Parathyroid adenoma (tissue), 2 donors: ENCODE results near the gene TNFRSF21.
A peak's percentile ranks its signal among the peaks of the same experiment; 100 is the strongest.

Experiments used
- H2AFZ ChIP-seq: fragments of 300-600 bp; sonication (generic); one replicate; pipeline ENCODE4 v1.7.0; 2017; ENCODE audit warnings: antibody characterized with exemption, mild to moderate bottlenecking
- H3K27ac ChIP-seq: fragments of 300-600 bp; sonication (generic); one replicate; pipeline ENCODE4 v1.7.0; 2017
- H3K27me3 ChIP-seq: fragments of 300-600 bp; sonication (generic); one replicate; pipeline ENCODE4 v1.7.0; 2017; ENCODE audit warnings: low read length; ENCODE audit not compliant: control insufficient read depth, insufficient read depth
- H3K36me3 ChIP-seq: fragments of 300-600 bp; sonication (generic); one replicate; pipeline ENCODE4 v1.7.0; 2017; ENCODE audit warnings: low read length; ENCODE audit not compliant: control insufficient read depth, insufficient read depth
- H3K4me1 ChIP-seq: fragments of 300-600 bp; sonication (generic); one replicate; pipeline ENCODE4 v1.7.0; 2017; ENCODE audit warnings: control low read depth
- H3K4me2 ChIP-seq: fragments of 300-600 bp; sonication (generic); one replicate; pipeline ENCODE4 v1.7.0; 2017; ENCODE audit warnings: low read length
- H3K4me3 ChIP-seq: fragments of 300-600 bp; sonication (generic); one replicate; pipeline ENCODE4 v1.7.0; 2017; ENCODE audit warnings: low read depth, low read length
- H3K79me2 ChIP-seq: fragments of 300-600 bp; sonication (generic); one replicate; pipeline ENCODE4 v1.7.0; 2017; ENCODE audit warnings: control low read depth
- H3K9ac ChIP-seq: fragments of 300-600 bp; sonication (generic); one replicate; pipeline ENCODE4 v1.7.0; 2017; ENCODE audit warnings: mild to moderate bottlenecking
- H3K9me3 ChIP-seq: fragments of 300-600 bp; sonication (generic); one replicate; pipeline ENCODE4 v1.7.0; 2017; ENCODE audit warnings: low read length; ENCODE audit not compliant: control insufficient read depth
- TF ChIP-seq, protein P1 (sequence below): fragments of 300-600 bp; sonication (generic); IDR thresholded peaks from one replicate; pipeline ENCODE4 v1.7.0; 2017; ENCODE audit warnings: antibody characterized with exemption, mild to moderate bottlenecking
- donor health status: primary hyperparathyroidism.

Gene TNFRSF21

DNA sequence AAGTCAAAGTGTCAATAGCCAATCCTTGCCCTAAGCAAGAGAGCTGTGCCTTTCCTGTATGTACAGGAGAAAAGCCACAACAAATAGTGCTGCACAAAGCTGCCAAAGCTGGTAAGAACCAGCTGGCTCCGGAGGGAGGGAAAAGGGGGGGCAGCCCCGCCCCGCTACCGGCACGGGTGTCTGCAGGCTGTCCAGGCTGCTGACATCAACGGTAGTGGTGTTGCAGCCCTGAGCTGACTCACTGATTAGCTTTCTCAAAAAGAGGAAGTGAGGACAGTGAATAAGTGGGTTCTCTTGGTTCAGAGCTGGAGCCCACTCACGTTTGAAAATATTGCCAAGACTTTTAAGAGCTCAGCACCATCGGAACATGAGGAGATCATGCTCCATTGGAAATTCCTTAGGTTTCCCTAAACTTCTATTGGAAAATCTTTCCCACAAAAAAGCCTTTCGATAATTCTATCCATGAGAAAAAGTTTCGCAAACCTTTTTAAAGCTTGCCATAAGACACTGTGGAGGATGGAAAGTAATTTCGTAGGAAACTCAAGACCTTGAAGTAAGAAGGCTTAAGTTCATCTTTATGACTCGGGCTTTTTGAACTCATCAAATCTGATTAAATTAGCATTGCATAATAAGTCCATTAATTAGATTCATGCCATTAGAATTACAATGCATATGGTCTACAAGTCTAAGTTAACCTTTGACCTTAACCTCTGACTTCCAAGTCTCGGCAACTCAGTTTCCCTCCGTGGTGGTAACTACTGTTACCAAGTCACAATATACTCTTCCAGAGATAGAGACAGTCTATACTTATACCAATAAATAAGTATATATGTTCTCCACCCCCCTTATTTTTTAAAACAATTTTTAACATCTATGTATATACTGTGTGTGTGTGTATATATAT, 67.0 kb downstream of the TNFRSF21 start:
- Histone ChIP-seq H3K9me3 (no peaks in the 10 kb centered on the region), H3K4me1 (peaks cover 19% of the 10 kb centered on the region), H3K36me3 (peaks cover 3% of the 10 kb centered on the region), H3K9ac (no peak overlapping the region), H3K27me3 (no peaks in the 10 kb centered on the region), H3K79me2 (no peaks in the 10 kb centered on the region), H3K4me2 (peak overlapping the region; percentile 43), H3K27ac (peak overlapping the region; percentile 0), H2AFZ (peak overlapping the region; percentile 36), H3K4me3 (no peak overlapping the region)
- TF ChIP-seq, protein P1, sequence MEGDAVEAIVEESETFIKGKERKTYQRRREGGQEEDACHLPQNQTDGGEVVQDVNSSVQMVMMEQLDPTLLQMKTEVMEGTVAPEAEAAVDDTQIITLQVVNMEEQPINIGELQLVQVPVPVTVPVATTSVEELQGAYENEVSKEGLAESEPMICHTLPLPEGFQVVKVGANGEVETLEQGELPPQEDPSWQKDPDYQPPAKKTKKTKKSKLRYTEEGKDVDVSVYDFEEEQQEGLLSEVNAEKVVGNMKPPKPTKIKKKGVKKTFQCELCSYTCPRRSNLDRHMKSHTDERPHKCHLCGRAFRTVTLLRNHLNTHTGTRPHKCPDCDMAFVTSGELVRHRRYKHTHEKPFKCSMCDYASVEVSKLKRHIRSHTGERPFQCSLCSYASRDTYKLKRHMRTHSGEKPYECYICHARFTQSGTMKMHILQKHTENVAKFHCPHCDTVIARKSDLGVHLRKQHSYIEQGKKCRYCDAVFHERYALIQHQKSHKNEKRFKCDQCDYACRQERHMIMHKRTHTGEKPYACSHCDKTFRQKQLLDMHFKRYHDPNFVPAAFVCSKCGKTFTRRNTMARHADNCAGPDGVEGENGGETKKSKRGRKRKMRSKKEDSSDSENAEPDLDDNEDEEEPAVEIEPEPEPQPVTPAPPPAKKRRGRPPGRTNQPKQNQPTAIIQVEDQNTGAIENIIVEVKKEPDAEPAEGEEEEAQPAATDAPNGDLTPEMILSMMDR, result no peak

GRCh38 chr6:47241742-47242482, 67.8 kb downstream of the TNFRSF21 start:
- H3K27ac ChIP-seq, result peak overlapping the region; percentile 0
- peaks cover 3% of the 10 kb centered on the region for H3K36me3 ChIP-seq
- H3K4me3 ChIP-seq, result no peak overlapping the region
- H3K9me3 ChIP-seq, result no peaks in the 10 kb centered on the region
- no peaks in the 10 kb centered on the region for H3K27me3 ChIP-seq
- TF ChIP-seq, protein P1, result no peak
- no peaks in the 10 kb centered on the region for H3K79me2 ChIP-seq
- H3K4me2 ChIP-seq, result peak overlapping the region; percentile 43
- peak overlapping the region; percentile 36 for H2AFZ ChIP-seq
- peaks cover 13% of the 10 kb centered on the region for H3K4me1 ChIP-seq
- no peak overlapping the region for H3K9ac ChIP-seq

- H3K9ac ChIP-seq, result no peak overlapping the region
- H3K4me3 ChIP-seq, result no peak overlapping the region
- H3K9me3 ChIP-seq, result no peaks in the 10 kb centered on the region
- H2AFZ ChIP-seq, result no peak overlapping the region
- TF ChIP-seq, protein P1, result no peak
- H3K4me2 ChIP-seq, result no peak overlapping the region
- H3K79me2 ChIP-seq, result no peaks in the 10 kb centered on the region
- H3K27me3 ChIP-seq, result no peaks in the 10 kb centered on the region
- peaks cover 3% of the 10 kb centered on the region for H3K36me3 ChIP-seq
- H3K4me1 ChIP-seq, result peaks cover 22% of the 10 kb centered on the region
- H3K27ac ChIP-seq, result no peak overlapping the region
Measured at GRCh38 chr6:47240277-47240890, 69.3 kb downstream of the TNFRSF21 start.

DNA sequence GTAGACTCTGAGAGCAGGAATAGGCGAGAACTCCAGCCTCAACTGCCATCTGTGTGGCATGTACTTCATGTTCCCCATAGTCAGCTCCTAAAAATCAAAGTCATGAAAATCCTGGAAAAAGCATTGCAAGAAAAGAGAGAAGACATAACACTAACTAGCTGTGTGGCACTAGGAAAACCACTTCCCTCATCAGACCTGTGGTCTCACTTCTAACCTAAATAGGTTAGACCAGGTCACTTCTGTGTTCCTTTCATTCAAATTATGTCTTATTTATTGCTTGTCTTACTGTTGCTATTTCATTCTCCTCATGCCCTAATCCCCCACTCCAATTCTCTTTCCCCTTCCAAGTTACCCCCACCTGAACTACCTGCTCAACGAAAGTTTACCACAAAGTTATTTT, 70.2 kb downstream of the TNFRSF21 start:
- Histone ChIP-seq H3K9ac (no peak overlapping the region), H2AFZ (no peak overlapping the region), H3K36me3 (peaks cover 3% of the 10 kb centered on the region), H3K27ac (no peak overlapping the region), H3K4me3 (no peak overlapping the region), H3K79me2 (no peaks in the 10 kb centered on the region), H3K4me2 (no peak overlapping the region), H3K27me3 (no peaks in the 10 kb centered on the region), H3K4me1 (peaks cover 22% of the 10 kb centered on the region), H3K9me3 (no peaks in the 10 kb centered on the region)
- TF ChIP-seq, protein P1, result no peak
